ENCODE data around the gene HMG20A.

- TF ChIP-seq POLR2A (IDR thresholded peaks at IDR 0.05) (no peak), CTCF (IDR thresholded peaks at IDR 0.05) (no peak)
Measured at GRCh38 chr15:77507143-77507897, 86.6 kb downstream of the HMG20A start.

Measured in adrenal gland (tissue), 5 donors.